HepG2 (cell line): Measurements from ENCODE around the gene ABT1. TPM values are rescaled to one million over a fixed set of nuclear protein-coding genes. Genes with fewer than 3 reads are reported as not detected.
A peak's percentile ranks its signal among the peaks of the same experiment; 100 is the strongest.

Source experiments
- CBFB ChIP-seq: sonication (generic); formaldehyde crosslinking; IDR thresholded peaks from 2 replicates; pipeline ENCODE4 v1.4.0; 2020; ENCODE audit warnings: missing genetic modification reagents
- HNF4G ChIP-seq, 2 experiments: sonication (generic) in 1 of 2; formaldehyde crosslinking in 1 of 2; IDR thresholded peaks; 2 replicates each; pipeline versions ENCODE4 v1.4.0 to v1.6.1; 2011 to 2020; ENCODE audit warnings: borderline replicate concordance in 2 of 2, low read depth in 2 of 2, mild to moderate bottlenecking in 2 of 2, low read length in 1 of 2, missing genetic modification reagents in 1 of 2, moderate library complexity in 1 of 2
- MYNN ChIP-seq: sonication (generic); formaldehyde crosslinking; IDR thresholded peaks from 2 replicates; pipeline ENCODE4 v1.4.0; 2020; ENCODE audit warnings: mild to moderate bottlenecking, low read depth, missing genetic modification reagents
- RBAK ChIP-seq: sonication (generic); formaldehyde crosslinking; IDR thresholded peaks from 2 replicates; pipeline ENCODE4 v1.5.1; 2020; ENCODE audit warnings: mild to moderate bottlenecking, missing genetic modification reagents
- SP140L ChIP-seq: sonication (generic); formaldehyde crosslinking; IDR thresholded peaks from 2 replicates; pipeline ENCODE4 v1.4.0; 2020; ENCODE audit warnings: missing genetic modification reagents, borderline replicate concordance
- ZEB1 ChIP-seq: IDR thresholded peaks from 2 replicates; pipeline ENCODE4 v1.6.1; 2012; ENCODE audit warnings: mild to moderate bottlenecking, low read depth, inconsistent platforms; ENCODE audit not compliant: insufficient replicate concordance
- ZMYM3 ChIP-seq: sonication (generic); formaldehyde crosslinking; IDR thresholded peaks from 2 replicates; pipeline ENCODE4 v1.5.1; 2020; ENCODE audit warnings: mild to moderate bottlenecking, missing genetic modification reagents
- ZNF333 ChIP-seq: sonication (generic); formaldehyde crosslinking; IDR thresholded peaks from 2 replicates; pipeline ENCODE4 v1.4.0; 2020; ENCODE audit warnings: mild to moderate bottlenecking, missing genetic modification reagents, borderline replicate concordance
- ZNF468 ChIP-seq: sonication (generic); formaldehyde crosslinking; IDR thresholded peaks from 2 replicates; pipeline ENCODE4 v1.8.0; 2022; ENCODE audit warnings: mild to moderate bottlenecking, moderate library complexity, missing genetic modification reagents
- ZNF709 ChIP-seq: sonication (generic); formaldehyde crosslinking; IDR thresholded peaks from 2 replicates; pipeline ENCODE4 v1.5.0; 2020; ENCODE audit warnings: mild to moderate bottlenecking, missing genetic modification reagents
- ZNF780A ChIP-seq: sonication (generic); formaldehyde crosslinking; IDR thresholded peaks from 2 replicates; pipeline ENCODE4 v1.8.0; 2022; ENCODE audit warnings: mild to moderate bottlenecking, missing genetic modification reagents, moderate library complexity
- ZNF878 ChIP-seq: sonication (generic); formaldehyde crosslinking; IDR thresholded peaks from 2 replicates; pipeline ENCODE4 v1.8.1; 2023; ENCODE audit warnings: mild to moderate bottlenecking, missing genetic modification reagents, moderate library complexity
- ZNF879 ChIP-seq: sonication (generic); formaldehyde crosslinking; IDR thresholded peaks from 2 replicates; pipeline ENCODE4 v1.8.1; 2023; ENCODE audit warnings: missing genetic modification reagents
- polyA plus RNA-seq, 8 experiments: library from polyadenylated mRNA; depleted of rRNA in 3 of 8; stranded (reverse) in 7 of 8; unstranded in 1 of 8; fragments of >200 nt; fragmentation: Illumina TruSeq in 4 of 8; extraction: Trizol in 4 of 8; gene quantifications; 2 replicates each; pipeline versions ENCODE4 v1.2.1 to v1.2.3, GENCODE V29; 2011 to 2016; ENCODE audit warnings: low read depth in 4 of 8, missing spikeins in 1 of 8, mixed read lengths in 1 of 8; ENCODE audit not compliant: insufficient read depth in 1 of 8
- total RNA-seq, 5 experiments: library from RNA; depleted of rRNA; stranded (reverse); fragments of >200 nt; fragmentation: Illumina TruSeq; extraction: Trizol; gene quantifications; 2 replicates each; pipeline ENCODE4 v1.2.3, GENCODE V29; 2016; ENCODE audit warnings: low read depth in 1 of 5
- TF ChIP-seq, protein P1 (sequence below): sonication (generic); formaldehyde crosslinking; IDR thresholded peaks from 2 replicates; pipeline ENCODE4 v1.8.0; 2022; ENCODE audit warnings: missing genetic modification reagents, mild to moderate bottlenecking, moderate library complexity, borderline replicate concordance
- TF ChIP-seq, protein P2 (sequence below): sonication (generic); formaldehyde crosslinking; conservative IDR thresholded peaks from 2 replicates; pipeline ENCODE4 v1.8.0; 2022; ENCODE audit warnings: missing genetic modification reagents
- TF ChIP-seq, protein P3 (sequence below): sonication (generic); formaldehyde crosslinking; IDR thresholded peaks from 2 replicates; pipeline ENCODE4 v1.5.1; 2020; ENCODE audit warnings: mild to moderate bottlenecking, moderate library complexity, missing genetic modification reagents
- TF ChIP-seq, protein P4 (sequence below), 2 experiments: sonication (generic) in 1 of 2; formaldehyde crosslinking in 1 of 2; IDR thresholded peaks; 2 replicates each; pipeline versions ENCODE4 v1.4.0 to v1.6.1; 2016 to 2020; ENCODE audit warnings: borderline replicate concordance in 1 of 2, low read depth in 1 of 2, mild to moderate bottlenecking in 1 of 2, missing genetic modification reagents in 1 of 2
- TF ChIP-seq, protein P5 (sequence below): sonication (generic); formaldehyde crosslinking; IDR thresholded peaks from 2 replicates; pipeline ENCODE4 v1.8.0; 2023; ENCODE audit warnings: mild to moderate bottlenecking, missing genetic modification reagents

Gene ABT1
- total and polyA plus RNA-seq, 2 of the 13 experiments (the other 11 are each of a cell fraction or from before 2014, with no cell fraction given) = 38.4 TPM

DNA sequence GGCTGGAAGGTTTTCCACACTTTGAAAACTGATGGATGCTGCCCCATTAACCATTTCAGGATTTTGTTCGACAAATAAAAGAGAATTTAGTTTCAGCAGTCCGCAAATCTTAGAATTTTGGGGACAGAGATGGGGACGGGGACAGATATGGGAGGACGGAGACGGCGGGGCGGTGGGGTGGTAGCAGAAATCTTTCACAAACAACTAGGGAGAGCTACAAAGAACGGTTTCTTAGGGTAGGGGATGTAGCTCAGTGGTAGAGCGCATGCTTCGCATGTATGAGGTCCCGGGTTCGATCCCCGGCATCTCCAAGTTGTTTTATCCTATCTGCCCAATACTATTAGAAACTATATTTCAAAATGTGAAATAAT is 43.5 kb upstream of the ABT1 start (continued):
- TF ChIP-seq, protein P1, sequence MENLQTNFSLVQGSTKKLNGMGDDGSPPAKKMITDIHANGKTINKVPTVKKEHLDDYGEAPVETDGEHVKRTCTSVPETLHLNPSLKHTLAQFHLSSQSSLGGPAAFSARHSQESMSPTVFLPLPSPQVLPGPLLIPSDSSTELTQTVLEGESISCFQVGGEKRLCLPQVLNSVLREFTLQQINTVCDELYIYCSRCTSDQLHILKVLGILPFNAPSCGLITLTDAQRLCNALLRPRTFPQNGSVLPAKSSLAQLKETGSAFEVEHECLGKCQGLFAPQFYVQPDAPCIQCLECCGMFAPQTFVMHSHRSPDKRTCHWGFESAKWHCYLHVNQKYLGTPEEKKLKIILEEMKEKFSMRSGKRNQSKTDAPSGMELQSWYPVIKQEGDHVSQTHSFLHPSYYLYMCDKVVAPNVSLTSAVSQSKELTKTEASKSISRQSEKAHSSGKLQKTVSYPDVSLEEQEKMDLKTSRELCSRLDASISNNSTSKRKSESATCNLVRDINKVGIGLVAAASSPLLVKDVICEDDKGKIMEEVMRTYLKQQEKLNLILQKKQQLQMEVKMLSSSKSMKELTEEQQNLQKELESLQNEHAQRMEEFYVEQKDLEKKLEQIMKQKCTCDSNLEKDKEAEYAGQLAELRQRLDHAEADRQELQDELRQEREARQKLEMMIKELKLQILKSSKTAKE (CRISPR knock-in tag) = no peak
- TF ChIP-seq RBAK (CRISPR knock-in tag) = no peak
- no peak for TF ChIP-seq SP140L (CRISPR knock-in tag)
- no peak for TF ChIP-seq ZNF468 (CRISPR knock-in tag)
- no peak for TF ChIP-seq ZNF780A
- TF ChIP-seq ZNF709 = no peak
- no peak for TF ChIP-seq ZEB1
- TF ChIP-seq, protein P2, sequence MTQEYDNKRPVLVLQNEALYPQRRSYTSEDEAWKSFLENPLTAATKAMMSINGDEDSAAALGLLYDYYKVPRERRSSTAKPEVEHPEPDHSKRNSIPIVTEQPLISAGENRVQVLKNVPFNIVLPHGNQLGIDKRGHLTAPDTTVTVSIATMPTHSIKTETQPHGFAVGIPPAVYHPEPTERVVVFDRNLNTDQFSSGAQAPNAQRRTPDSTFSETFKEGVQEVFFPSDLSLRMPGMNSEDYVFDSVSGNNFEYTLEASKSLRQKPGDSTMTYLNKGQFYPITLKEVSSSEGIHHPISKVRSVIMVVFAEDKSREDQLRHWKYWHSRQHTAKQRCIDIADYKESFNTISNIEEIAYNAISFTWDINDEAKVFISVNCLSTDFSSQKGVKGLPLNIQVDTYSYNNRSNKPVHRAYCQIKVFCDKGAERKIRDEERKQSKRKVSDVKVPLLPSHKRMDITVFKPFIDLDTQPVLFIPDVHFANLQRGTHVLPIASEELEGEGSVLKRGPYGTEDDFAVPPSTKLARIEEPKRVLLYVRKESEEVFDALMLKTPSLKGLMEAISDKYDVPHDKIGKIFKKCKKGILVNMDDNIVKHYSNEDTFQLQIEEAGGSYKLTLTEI = no peak
- no peak for TF ChIP-seq CBFB (CRISPR knock-in tag)
- TF ChIP-seq MYNN (CRISPR knock-in tag) = no peak
- peak; percentile 49; the same call in 1 of the 2 replicates for TF ChIP-seq ZNF878 (CRISPR knock-in tag)
- no peak for TF ChIP-seq HNF4G (IDR thresholded peaks at IDR 0.05; ENCODE audit: borderline replicate concordance, low read depth, low read length)
- TF ChIP-seq HNF4G (CRISPR knock-in tag; IDR thresholded peaks at IDR 0.05; ENCODE audit: borderline replicate concordance, low read depth) = no peak
- TF ChIP-seq ZNF879 (CRISPR knock-in tag) = no peak
- TF ChIP-seq ZMYM3 (CRISPR knock-in tag) = no peak
- no peak for TF ChIP-seq ZNF333
- TF ChIP-seq, protein P3, sequence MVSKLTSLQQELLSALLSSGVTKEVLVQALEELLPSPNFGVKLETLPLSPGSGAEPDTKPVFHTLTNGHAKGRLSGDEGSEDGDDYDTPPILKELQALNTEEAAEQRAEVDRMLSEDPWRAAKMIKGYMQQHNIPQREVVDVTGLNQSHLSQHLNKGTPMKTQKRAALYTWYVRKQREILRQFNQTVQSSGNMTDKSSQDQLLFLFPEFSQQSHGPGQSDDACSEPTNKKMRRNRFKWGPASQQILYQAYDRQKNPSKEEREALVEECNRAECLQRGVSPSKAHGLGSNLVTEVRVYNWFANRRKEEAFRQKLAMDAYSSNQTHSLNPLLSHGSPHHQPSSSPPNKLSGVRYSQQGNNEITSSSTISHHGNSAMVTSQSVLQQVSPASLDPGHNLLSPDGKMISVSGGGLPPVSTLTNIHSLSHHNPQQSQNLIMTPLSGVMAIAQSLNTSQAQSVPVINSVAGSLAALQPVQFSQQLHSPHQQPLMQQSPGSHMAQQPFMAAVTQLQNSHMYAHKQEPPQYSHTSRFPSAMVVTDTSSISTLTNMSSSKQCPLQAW (CRISPR knock-in tag) = peak; percentile 31; the same call in 1 of the 2 replicates
- TF ChIP-seq, protein P4, sequence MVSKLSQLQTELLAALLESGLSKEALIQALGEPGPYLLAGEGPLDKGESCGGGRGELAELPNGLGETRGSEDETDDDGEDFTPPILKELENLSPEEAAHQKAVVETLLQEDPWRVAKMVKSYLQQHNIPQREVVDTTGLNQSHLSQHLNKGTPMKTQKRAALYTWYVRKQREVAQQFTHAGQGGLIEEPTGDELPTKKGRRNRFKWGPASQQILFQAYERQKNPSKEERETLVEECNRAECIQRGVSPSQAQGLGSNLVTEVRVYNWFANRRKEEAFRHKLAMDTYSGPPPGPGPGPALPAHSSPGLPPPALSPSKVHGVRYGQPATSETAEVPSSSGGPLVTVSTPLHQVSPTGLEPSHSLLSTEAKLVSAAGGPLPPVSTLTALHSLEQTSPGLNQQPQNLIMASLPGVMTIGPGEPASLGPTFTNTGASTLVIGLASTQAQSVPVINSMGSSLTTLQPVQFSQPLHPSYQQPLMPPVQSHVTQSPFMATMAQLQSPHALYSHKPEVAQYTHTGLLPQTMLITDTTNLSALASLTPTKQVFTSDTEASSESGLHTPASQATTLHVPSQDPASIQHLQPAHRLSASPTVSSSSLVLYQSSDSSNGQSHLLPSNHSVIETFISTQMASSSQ (IDR thresholded peaks at IDR 0.05; ENCODE audit: low read depth) = peak; percentile 52; the same call in 1 of the 2 replicates
- TF ChIP-seq, protein P4 (CRISPR knock-in tag; IDR thresholded peaks at IDR 0.05; ENCODE audit: borderline replicate concordance) = peak; percentile 22; the same call in 1 of the 2 replicates
- TF ChIP-seq, protein P5, sequence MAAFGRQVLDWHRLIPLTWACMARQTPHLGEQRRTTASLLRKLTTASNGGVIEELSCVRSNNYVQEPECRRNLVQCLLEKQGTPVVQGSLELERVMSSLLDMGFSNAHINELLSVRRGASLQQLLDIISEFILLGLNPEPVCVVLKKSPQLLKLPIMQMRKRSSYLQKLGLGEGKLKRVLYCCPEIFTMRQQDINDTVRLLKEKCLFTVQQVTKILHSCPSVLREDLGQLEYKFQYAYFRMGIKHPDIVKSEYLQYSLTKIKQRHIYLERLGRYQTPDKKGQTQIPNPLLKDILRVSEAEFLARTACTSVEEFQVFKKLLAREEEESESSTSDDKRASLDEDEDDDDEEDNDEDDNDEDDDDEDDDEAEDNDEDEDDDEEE = no peak
